CD4-positive, alpha-beta memory T cell (primary cell): ENCODE measurements around the gene ATP9A. TPM values are rescaled to one million over a fixed set of nuclear protein-coding genes. Genes with fewer than 3 reads are reported as not detected.

Experiments used
- CTCF ChIA-PET: fragments of 350-600 bp; sonication (Branson Sonifier 250); formaldehyde crosslinking; loops from one replicate; lab custom pipeline; 2021; ENCODE audit warnings: inconsistent platforms; ENCODE audit not compliant: partially characterized antibody; lab: Charles Lee
- POLR2A ChIA-PET: fragments of 350-600 bp; sonication (Branson Sonifier 250); formaldehyde crosslinking; loops from one replicate; lab custom pipeline; 2021; ENCODE audit not compliant: partially characterized antibody; lab: Charles Lee
- DNase-seq, 5 donors: peaks; one replicate each; pipeline versions ENCODE4 v3.0.0 to v3.0.0-alpha.2; 2020 to 2022; ENCODE audit warnings: mixed read lengths in 1 of 5
- H3K27ac ChIP-seq: one replicate; pipeline ENCODE4 v1.7.0; 2013; ENCODE audit warnings: low read depth, low read length
- H3K27me3 ChIP-seq: 2 replicates; pipeline ENCODE4 v1.7.0; 2013; ENCODE audit warnings: mild to moderate bottlenecking, low read length, moderate library complexity; ENCODE audit not compliant: insufficient read depth
- H3K36me3 ChIP-seq: 2 replicates; pipeline ENCODE4 v1.7.0; 2013; ENCODE audit warnings: mild to moderate bottlenecking, low read length, moderate library complexity; ENCODE audit not compliant: insufficient read depth
- H3K4me1 ChIP-seq: 2 replicates; pipeline ENCODE4 v1.7.0; 2013; ENCODE audit warnings: mild to moderate bottlenecking, low read length, moderate library complexity; ENCODE audit not compliant: insufficient read depth
- H3K4me3 ChIP-seq, 2 donors: one replicate each; pipeline ENCODE4 v1.7.0; 2013; ENCODE audit warnings: low read length in 2 of 2, mild to moderate bottlenecking in 1 of 2
- H3K9me3 ChIP-seq, 2 donors: one replicate each; pipeline ENCODE4 v1.7.0; 2013; ENCODE audit warnings: low read length in 2 of 2, control low read depth in 1 of 2; ENCODE audit not compliant: control insufficient read depth in 1 of 2
- H3K27ac Mint-ChIP-seq, 7 donors: one replicate each; pipeline ENCODE4 v1.8.0; 2020 to 2021; ENCODE audit warnings: mixed read lengths in 7 of 7, mild to moderate bottlenecking in 6 of 7, inconsistent platforms in 3 of 7, moderate library complexity in 3 of 7
- H3K27me3 Mint-ChIP-seq, 2 donors: one replicate each; pipeline ENCODE4 v1.8.0; 2020 to 2021; ENCODE audit warnings: mixed read lengths in 2 of 2
- H3K36me3 Mint-ChIP-seq, 2 donors: one replicate each; pipeline ENCODE4 v1.8.0; 2020 to 2021; ENCODE audit warnings: mixed read lengths in 2 of 2, inconsistent platforms in 1 of 2, mild to moderate bottlenecking in 1 of 2
- H3K4me1 Mint-ChIP-seq, 4 donors: one replicate each; pipeline ENCODE4 v1.8.0; 2020 to 2021; ENCODE audit warnings: mixed read lengths in 4 of 4, mild to moderate bottlenecking in 1 of 4
- H3K4me3 Mint-ChIP-seq, 8 donors: one replicate each; pipeline ENCODE4 v1.8.0; 2020 to 2021; ENCODE audit warnings: mixed read lengths in 8 of 8, mild to moderate bottlenecking in 7 of 8, moderate library complexity in 6 of 8, inconsistent platforms in 3 of 8
- H3K9me3 Mint-ChIP-seq, 8 donors: one replicate each; pipeline ENCODE4 v1.8.0; 2020 to 2021; ENCODE audit warnings: mixed read lengths in 8 of 8, mild to moderate bottlenecking in 5 of 8, inconsistent platforms in 3 of 8, moderate library complexity in 1 of 8
- intact Hi-C: fragments of 100-400 bp; cut with micrococcal nuclease; formaldehyde crosslinking; loops from one replicate; pipeline ENCODE4 v1.15.1; 2023
- polyA plus RNA-seq, 2 donors: library from polyadenylated mRNA; unstranded; fragments of 300-500 nt; fragmentation: Illumina TruSeq; gene quantifications; one replicate each; pipeline ENCODE4 v1.2.3, GENCODE V29; 2021
- total RNA-seq, 2 experiments: library from RNA; stranded (reverse); gene quantifications; one replicate each; pipeline ENCODE4 v1.2.3, GENCODE V29; 2021

Gene ATP9A
- total and polyA plus RNA-seq, 4 experiments from 2014 or later: 0.14 to 1.0 (median 0.32) TPM

GRCh38 chr20:51613580-51613979 is 154.6 kb downstream of the ATP9A start:
- ChIA-PET CTCF (interaction anchor here (0.9 to 1.7 kb wide), 4 partner anchors 9 to 245 kb away, joined by 3 to 5 read pairs (median 4); no protein-coding TSS in a partner anchor), POLR2A (no interaction called here)
- Histone ChIP-seq H3K27ac (no peak overlapping the region), H3K36me3 (no peaks in the 10 kb centered on the region), H3K4me1 (peaks cover 20% of the 10 kb centered on the region), H3K27me3 (peaks cover 6% of the 10 kb centered on the region), H3K4me3 (no peak overlapping the region), H3K9me3 (no peaks in the 10 kb centered on the region)
- Mint-ChIP-seq H3K36me3 (no peaks in the 10 kb centered on the region), H3K9me3 (no peaks in the 10 kb centered on the region), H3K27ac (no peak overlapping the region), H3K27me3 (peaks cover 11 to 18% of the 10 kb centered on the region in 2 donors), H3K4me1 (peaks cover 0 to 22% (median 10%) of the 10 kb centered on the region in 4 donors), H3K4me3 (no peak overlapping the region)
- DNase-seq: no peak
- intact Hi-C loops: no loop called here

- ChIA-PET POLR2A (no interaction called here), CTCF (interaction anchor here (1.7 kb wide), 1 partner anchor 625 kb away, joined by 4 read pairs; no protein-coding TSS in a partner anchor)
- no peak overlapping the region for H3K4me3 Mint-ChIP-seq
- no peaks in the 10 kb centered on the region for H3K36me3 Mint-ChIP-seq
- no peak overlapping the region for H3K27ac Mint-ChIP-seq
- intact Hi-C loops: no loop called here
- Histone ChIP-seq H3K4me1 (peaks cover 27% of the 10 kb centered on the region), H3K36me3 (no peaks in the 10 kb centered on the region), H3K27me3 (peaks cover 6% of the 10 kb centered on the region), H3K4me3 (no peak overlapping the region), H3K9me3 (no peaks in the 10 kb centered on the region), H3K27ac (no peak overlapping the region)
- peaks cover 11 to 24% of the 10 kb centered on the region in 2 donors for H3K27me3 Mint-ChIP-seq
- H3K9me3 Mint-ChIP-seq: no peaks in the 10 kb centered on the region
- peaks cover 3 to 23% (median 17%) of the 10 kb centered on the region in 4 donors for H3K4me1 Mint-ChIP-seq
- DNase-seq: no peak
Observed at GRCh38 chr20:51612896-51613295, 155.3 kb downstream of the ATP9A start.

GRCh38 chr20:51611625-51611890 is 156.6 kb downstream of the ATP9A start:
- no peak overlapping the region for H3K4me3 ChIP-seq
- peaks cover 3 to 28% (median 17%) of the 10 kb centered on the region in 4 donors for H3K4me1 Mint-ChIP-seq
- DNase-seq: no peak
- ChIA-PET CTCF (interaction anchor here (1.3 to 4.0 kb wide), 3 partner anchors 13 to 624 kb away, joined by 3 to 17 read pairs (median 4); no protein-coding TSS in a partner anchor), POLR2A (interaction anchor here (1.1 kb wide), 1 partner anchor 15 kb away, joined by 3 read pairs; no protein-coding TSS in a partner anchor)
- H3K27ac Mint-ChIP-seq: no peak overlapping the region
- peaks cover 6% of the 10 kb centered on the region for H3K27me3 ChIP-seq
- H3K9me3 Mint-ChIP-seq: no peaks in the 10 kb centered on the region
- H3K27me3 Mint-ChIP-seq: peaks cover 16 to 29% of the 10 kb centered on the region in 2 donors
- no peaks in the 10 kb centered on the region for H3K36me3 Mint-ChIP-seq
- intact Hi-C loops: no loop called here
- H3K9me3 ChIP-seq: no peaks in the 10 kb centered on the region
- no peak overlapping the region for H3K27ac ChIP-seq
- H3K4me3 Mint-ChIP-seq: no peak overlapping the region
- no peaks in the 10 kb centered on the region for H3K36me3 ChIP-seq
- peaks cover 27% of the 10 kb centered on the region for H3K4me1 ChIP-seq

- CTCF ChIA-PET: interaction anchor here (1.0 to 4.0 kb wide), 3 partner anchors 13 to 225 kb away, joined by 3 to 17 read pairs (median 3); no protein-coding TSS in a partner anchor
Observed at GRCh38 chr20:51610761-51611624, 157.2 kb downstream of the ATP9A start.

GRCh38 chr20:51610111-51610510 is 158.1 kb downstream of the ATP9A start:
- Histone ChIP-seq H3K27me3 (peaks cover 6% of the 10 kb centered on the region), H3K36me3 (no peaks in the 10 kb centered on the region), H3K4me3 (no peak overlapping the region), H3K27ac (no peak overlapping the region), H3K4me1 (peaks cover 27% of the 10 kb centered on the region), H3K9me3 (no peaks in the 10 kb centered on the region)
- no peaks in the 10 kb centered on the region for H3K36me3 Mint-ChIP-seq
- ChIA-PET POLR2A (no interaction called here), CTCF (interaction anchor here (1.0 to 4.0 kb wide), 3 partner anchors 14 to 224 kb away, joined by 3 to 17 read pairs (median 3); no protein-coding TSS in a partner anchor)
- no peaks in the 10 kb centered on the region for H3K9me3 Mint-ChIP-seq
- peaks cover 17 to 29% of the 10 kb centered on the region in 2 donors for H3K27me3 Mint-ChIP-seq
- no peak for DNase-seq
- no peak overlapping the region for H3K27ac Mint-ChIP-seq
- H3K4me3 Mint-ChIP-seq: peak overlapping the region in 3 of 8 donors; percentile 13 to 48 (median 18)
- peaks cover 3 to 28% (median 17%) of the 10 kb centered on the region in 4 donors for H3K4me1 Mint-ChIP-seq
- intact Hi-C loops: no loop called here

More at GRCh38 chr20:51610761-51611624, 157.2 kb downstream of the ATP9A start:
- no peak for DNase-seq
- no peaks in the 10 kb centered on the region for H3K36me3 ChIP-seq
- Mint-ChIP-seq H3K27me3 (peaks cover 17 to 29% of the 10 kb centered on the region in 2 donors), H3K9me3 (no peaks in the 10 kb centered on the region), H3K36me3 (no peaks in the 10 kb centered on the region), H3K4me3 (peak overlapping the region in 1 of 8 donors; percentile 3), H3K4me1 (peaks cover 3 to 28% (median 17%) of the 10 kb centered on the region in 4 donors), H3K27ac (no peak overlapping the region)
- H3K4me1 ChIP-seq: peaks cover 27% of the 10 kb centered on the region
- no peaks in the 10 kb centered on the region for H3K9me3 ChIP-seq
- H3K4me3 ChIP-seq: no peak overlapping the region
- intact Hi-C loops: no loop called here
- H3K27me3 ChIP-seq: peaks cover 6% of the 10 kb centered on the region
- POLR2A ChIA-PET: interaction anchor here (1.1 kb wide), 1 partner anchor 14 kb away, joined by 3 read pairs; no protein-coding TSS in a partner anchor
- H3K27ac ChIP-seq: no peak overlapping the region

- H3K27ac Mint-ChIP-seq: peak overlapping the region in 1 of 7 donors; percentile 42
- no peak overlapping the region for H3K4me3 ChIP-seq
- H3K4me3 Mint-ChIP-seq: peak overlapping the region in 4 of 8 donors; percentile 17 to 49 (median 31)
- peaks cover 20 to 35% of the 10 kb centered on the region in 2 donors for H3K27me3 Mint-ChIP-seq
- no peak overlapping the region for H3K27ac ChIP-seq
- peaks cover 27% of the 10 kb centered on the region for H3K4me1 ChIP-seq
- H3K27me3 ChIP-seq: peaks cover 6% of the 10 kb centered on the region
- no peaks in the 10 kb centered on the region for H3K9me3 ChIP-seq
- POLR2A ChIA-PET: no interaction called here
- H3K36me3 ChIP-seq: no peaks in the 10 kb centered on the region
- intact Hi-C loops: no loop called here
- no peaks in the 10 kb centered on the region for H3K9me3 Mint-ChIP-seq
- peaks cover 3 to 28% (median 17%) of the 10 kb centered on the region in 4 donors for H3K4me1 Mint-ChIP-seq
- CTCF ChIA-PET: interaction anchor here (4.0 kb wide), 1 partner anchor 13 kb away, joined by 17 read pairs; no protein-coding TSS in a partner anchor
- H3K36me3 Mint-ChIP-seq: no peaks in the 10 kb centered on the region
- DNase-seq: no peak
Observed at GRCh38 chr20:51609251-51609650, 158.9 kb downstream of the ATP9A start.

- intact Hi-C loops: no loop called here
- H3K27ac Mint-ChIP-seq: no peak overlapping the region
- no peak for DNase-seq
- Histone ChIP-seq H3K27ac (no peak overlapping the region), H3K4me3 (no peak overlapping the region), H3K4me1 (peaks cover 27% of the 10 kb centered on the region), H3K9me3 (no peaks in the 10 kb centered on the region), H3K27me3 (peaks cover 6% of the 10 kb centered on the region), H3K36me3 (no peaks in the 10 kb centered on the region)
- H3K36me3 Mint-ChIP-seq: no peaks in the 10 kb centered on the region
- H3K4me3 Mint-ChIP-seq: peak overlapping the region in 3 of 8 donors; percentile 1 to 18 (median 2)
- H3K4me1 Mint-ChIP-seq: peaks cover 3 to 28% (median 17%) of the 10 kb centered on the region in 4 donors
- H3K9me3 Mint-ChIP-seq: no peaks in the 10 kb centered on the region
- H3K27me3 Mint-ChIP-seq: peaks cover 20 to 35% of the 10 kb centered on the region in 2 donors
- ChIA-PET CTCF (interaction anchor here (0.6 to 4.0 kb wide), 2 partner anchors 12 to 80 kb away, joined by 3 to 17 read pairs; no protein-coding TSS in a partner anchor), POLR2A (no interaction called here)
Observed at GRCh38 chr20:51608061-51608460, 160.1 kb downstream of the ATP9A start.
